Neural crest cell (in vitro differentiated cells): ENCODE results near the gene RNFT2. TPM values are rescaled to one million over a fixed set of nuclear protein-coding genes. Genes with fewer than 3 reads are reported as not detected.
"Not testable (repeated sequence)": the region's sequence is repeated elsewhere in the genome, so short reads cannot be mapped to it uniquely, and the experiment has no call there.

Source experiments
- DNase-seq: peaks from one replicate; pipeline ENCODE4 v3.0.0; 2021; ENCODE audit warnings: low read depth, mixed read lengths, low spot score
- H3K27ac Mint-ChIP-seq: one replicate; pipeline ENCODE4 v1.8.0; 2021; ENCODE audit warnings: mild to moderate bottlenecking, mixed read lengths; ENCODE audit not compliant: unreplicated experiment
- H3K27me3 Mint-ChIP-seq: 2 replicates; pipeline ENCODE4 v1.8.0; 2021; ENCODE audit warnings: low read depth, mild to moderate bottlenecking, mixed read lengths
- H3K36me3 Mint-ChIP-seq: 2 replicates; pipeline ENCODE4 v1.8.0; 2021; ENCODE audit warnings: low read depth, mild to moderate bottlenecking, mixed read lengths
- H3K4me1 Mint-ChIP-seq: 2 replicates; pipeline ENCODE4 v1.8.0; 2021; ENCODE audit warnings: mixed read lengths
- H3K4me3 Mint-ChIP-seq: one replicate; pipeline ENCODE4 v1.8.0; 2021; ENCODE audit warnings: mild to moderate bottlenecking, mixed read lengths
- H3K9me3 Mint-ChIP-seq: 2 replicates; pipeline ENCODE4 v1.8.0; 2021; ENCODE audit warnings: mixed read lengths
- CTCF ChIP-seq: fragments of 200-600 bp; sonication (generic); conservative IDR thresholded peaks from 2 replicates; pipeline ENCODE4 v1.5.0; 2021; ENCODE audit warnings: antibody characterized with exemption, mild to moderate bottlenecking
- total RNA-seq: library from RNA; stranded (reverse); gene quantifications from 2 replicates; pipeline ENCODE4 v1.2.1, GENCODE V29; 2021

Gene RNFT2
- total RNA-seq, 1 donor from 2014 or later, result 79.9 TPM

- H3K4me1 Mint-ChIP-seq, result peaks cover 35% of the 10 kb centered on the region
- TF ChIP-seq CTCF, result no peak
- H3K27ac Mint-ChIP-seq, result peak overlapping the region; percentile 50
- H3K4me3 Mint-ChIP-seq, result peak overlapping the region; percentile 99
- DNase-seq, result no peak
- no peaks in the 10 kb centered on the region for H3K27me3 Mint-ChIP-seq
- H3K9me3 Mint-ChIP-seq, result no peaks in the 10 kb centered on the region
- peaks cover 2% of the 10 kb centered on the region for H3K36me3 Mint-ChIP-seq
These were observed 1.3 kb downstream of the RNFT2 start for GRCh38 chr12:116739381-116739887.

GRCh38 chr12:116742787-116743186, 4.7 kb downstream of the RNFT2 start:
- not testable (repeated sequence) for H3K27me3 Mint-ChIP-seq, H3K27ac Mint-ChIP-seq, H3K4me3 Mint-ChIP-seq, H3K36me3 Mint-ChIP-seq, H3K9me3 Mint-ChIP-seq, DNase-seq
- H3K4me1 Mint-ChIP-seq, result peaks cover 17% of the 10 kb centered on the region

GRCh38 chr12:116744766-116745165, 6.7 kb downstream of the RNFT2 start:
- H3K4me3 Mint-ChIP-seq, result no peak overlapping the region
- H3K27me3 Mint-ChIP-seq, result no peaks in the 10 kb centered on the region
- no peak for TF ChIP-seq CTCF
- no peak overlapping the region for H3K27ac Mint-ChIP-seq
- no peaks in the 10 kb centered on the region for H3K9me3 Mint-ChIP-seq
- no peak for DNase-seq
- no peaks in the 10 kb centered on the region for H3K36me3 Mint-ChIP-seq
- no peaks in the 10 kb centered on the region for H3K4me1 Mint-ChIP-seq

GRCh38 chr12:116745554-116745953, 7.4 kb downstream of the RNFT2 start:
- no peaks in the 10 kb centered on the region for H3K27me3 Mint-ChIP-seq

GRCh38 chr12:116749884-116750283, 11.8 kb downstream of the RNFT2 start:
- no peak for TF ChIP-seq CTCF
- Mint-ChIP-seq H3K4me1 (no peaks in the 10 kb centered on the region), H3K27me3 (no peaks in the 10 kb centered on the region), H3K4me3 (no peak overlapping the region), H3K27ac (no peak overlapping the region), H3K36me3 (peaks cover 17% of the 10 kb centered on the region), H3K9me3 (peaks cover 2% of the 10 kb centered on the region)
- no peak for DNase-seq

More at GRCh38 chr12:116745554-116745953, 7.4 kb downstream of the RNFT2 start:
- no peak for TF ChIP-seq CTCF
- Mint-ChIP-seq H3K36me3 (no peaks in the 10 kb centered on the region), H3K4me3 (no peak overlapping the region), H3K27ac (no peak overlapping the region), H3K9me3 (no peaks in the 10 kb centered on the region), H3K4me1 (no peaks in the 10 kb centered on the region)
- DNase-seq, result no peak

- Mint-ChIP-seq H3K36me3 (peaks cover 19% of the 10 kb centered on the region), H3K27ac (peak overlapping the region; percentile 83), H3K9me3 (peaks cover 2% of the 10 kb centered on the region), H3K27me3 (no peaks in the 10 kb centered on the region), H3K4me1 (no peaks in the 10 kb centered on the region), H3K4me3 (no peak overlapping the region)
- DNase-seq, result no peak
- TF ChIP-seq CTCF, result no peak
These were observed 12.2 kb downstream of the RNFT2 start for GRCh38 chr12:116750298-116750697.

- H3K4me1 Mint-ChIP-seq, H3K4me3 Mint-ChIP-seq, H3K27ac Mint-ChIP-seq, H3K9me3 Mint-ChIP-seq, DNase-seq, H3K27me3 Mint-ChIP-seq: not testable (repeated sequence)
- peaks cover 35% of the 10 kb centered on the region for H3K36me3 Mint-ChIP-seq
These were observed 16.0 kb downstream of the RNFT2 start for GRCh38 chr12:116754097-116754496.

GRCh38 chr12:116754783-116755182, 16.7 kb downstream of the RNFT2 start:
- not testable (repeated sequence) for H3K27ac Mint-ChIP-seq, H3K27me3 Mint-ChIP-seq, DNase-seq, H3K4me1 Mint-ChIP-seq, H3K9me3 Mint-ChIP-seq, H3K4me3 Mint-ChIP-seq
- peaks cover 42% of the 10 kb centered on the region for H3K36me3 Mint-ChIP-seq
